ENCODE measurements around the gene HDAC1.

The HDAC1 gene

GRCh38 chr1:32364836-32365235, 73.0 kb downstream of the HDAC1 start:
- Histone ChIP-seq H3K36me3 (ENCODE audit: insufficient read depth) (no peaks in the 10 kb centered on the region), H3K9ac (no peak overlapping the region)

GRCh38 chr1:32365445-32365844, 73.6 kb downstream of the HDAC1 start:
- H3K4me3 ChIP-seq (IDR thresholded peaks at IDR 0.05; ENCODE audit: insufficient read depth, low read depth, low read length) = no peak overlapping the region
- H3K9ac ChIP-seq = no peak overlapping the region
- H2AFZ ChIP-seq (ENCODE audit: low read depth) = no peak overlapping the region
- no peak overlapping the region for H3K4me2 ChIP-seq
- H3K36me3 ChIP-seq (ENCODE audit: insufficient read depth) = no peaks in the 10 kb centered on the region
- TF ChIP-seq CTCF (conservative IDR thresholded peaks at IDR 0.05; ENCODE audit: low read depth, low read length) = no peak
- H3K27me3 ChIP-seq (ENCODE audit: insufficient read depth, low read depth) = no peaks in the 10 kb centered on the region
- no peaks in the 10 kb centered on the region for H4K20me1 ChIP-seq (ENCODE audit: insufficient read depth)
- H3K79me2 ChIP-seq (ENCODE audit: insufficient read depth, low read depth) = no peaks in the 10 kb centered on the region
- no peaks in the 10 kb centered on the region for H3K4me1 ChIP-seq (ENCODE audit: low read depth, poor library complexity, severe bottlenecking)
- H3K27ac ChIP-seq = no peak overlapping the region

More at GRCh38 chr1:32364836-32365235, 73.0 kb downstream of the HDAC1 start:
- Histone ChIP-seq H3K4me1 (ENCODE audit: low read depth, poor library complexity, severe bottlenecking) (no peaks in the 10 kb centered on the region), H3K4me2 (no peak overlapping the region), H3K27me3 (ENCODE audit: insufficient read depth, low read depth) (no peaks in the 10 kb centered on the region), H3K27ac (no peak overlapping the region), H2AFZ (ENCODE audit: low read depth) (no peak overlapping the region), H4K20me1 (ENCODE audit: insufficient read depth) (no peaks in the 10 kb centered on the region), H3K79me2 (ENCODE audit: insufficient read depth, low read depth) (no peaks in the 10 kb centered on the region), H3K4me3 (IDR thresholded peaks at IDR 0.05; ENCODE audit: insufficient read depth, low read depth, low read length) (no peak overlapping the region)
- no peak for TF ChIP-seq CTCF (conservative IDR thresholded peaks at IDR 0.05; ENCODE audit: low read depth, low read length)

- Histone ChIP-seq H3K4me2 (no peak overlapping the region), H3K27me3 (ENCODE audit: insufficient read depth, low read depth) (no peaks in the 10 kb centered on the region), H3K4me1 (ENCODE audit: low read depth, poor library complexity, severe bottlenecking) (no peaks in the 10 kb centered on the region), H3K79me2 (ENCODE audit: insufficient read depth, low read depth) (no peaks in the 10 kb centered on the region), H4K20me1 (ENCODE audit: insufficient read depth) (no peaks in the 10 kb centered on the region), H3K9ac (no peak overlapping the region), H3K36me3 (ENCODE audit: insufficient read depth) (no peaks in the 10 kb centered on the region), H3K4me3 (IDR thresholded peaks at IDR 0.05; ENCODE audit: insufficient read depth, low read depth, low read length) (no peak overlapping the region), H3K27ac (no peak overlapping the region), H2AFZ (ENCODE audit: low read depth) (no peak overlapping the region)
- no peak for TF ChIP-seq CTCF (conservative IDR thresholded peaks at IDR 0.05; ENCODE audit: low read depth, low read length)
Measured at GRCh38 chr1:32367912-32368635, 76.2 kb downstream of the HDAC1 start.

GRCh38 chr1:32372149-32372756, 80.4 kb downstream of the HDAC1 start:
- Histone ChIP-seq H3K9ac (no peak overlapping the region), H3K36me3 (ENCODE audit: insufficient read depth) (no peaks in the 10 kb centered on the region; the same call in 1 of the 2 replicates), H2AFZ (ENCODE audit: low read depth) (no peak overlapping the region), H3K4me1 (ENCODE audit: low read depth, poor library complexity, severe bottlenecking) (no peaks in the 10 kb centered on the region), H3K27me3 (ENCODE audit: insufficient read depth, low read depth) (no peaks in the 10 kb centered on the region), H3K4me2 (no peak overlapping the region), H3K79me2 (ENCODE audit: insufficient read depth, low read depth) (no peaks in the 10 kb centered on the region), H3K4me3 (IDR thresholded peaks at IDR 0.05; ENCODE audit: insufficient read depth, low read depth, low read length) (no peak overlapping the region), H4K20me1 (ENCODE audit: insufficient read depth) (no peaks in the 10 kb centered on the region), H3K27ac (no peak overlapping the region)
- TF ChIP-seq CTCF (conservative IDR thresholded peaks at IDR 0.05; ENCODE audit: low read depth, low read length) = no peak

All from KMS-11 (cell line).